WTC11 (cell line): ENCODE results near the gene RNF224. TPM values are rescaled to one million over a fixed set of nuclear protein-coding genes. Genes with fewer than 3 reads are reported as not detected.

Source experiments
- ATAC-seq: fragments of 200-7000 bp; cut with Tn5 transposase; 2 replicates; pipeline ENCODE4 v1.10.0; 2021; ENCODE audit warnings: mild to moderate bottlenecking, moderate library complexity
- CTCF ChIA-PET: fragments of 300-600 bp; sonication (Branson Sonifier 250); formaldehyde crosslinking; loops from one replicate; lab custom pipeline; 2021; ENCODE audit warnings: antibody characterized with exemption; lab: Charles Lee
- POLR2A ChIA-PET: fragments of 350-600 bp; sonication (Branson Sonifier 250); formaldehyde crosslinking; loops from one replicate; lab custom pipeline; 2021; ENCODE audit warnings: antibody characterized with exemption; lab: Charles Lee
- DNase-seq: peaks from one replicate; pipeline ENCODE4 v3.0.0; 2021; ENCODE audit warnings: low spot score
- H3K27ac Mint-ChIP-seq: 2 replicates; pipeline ENCODE4 v1.8.0; 2021; ENCODE audit warnings: mixed read lengths
- H3K27me3 Mint-ChIP-seq: 2 replicates; pipeline ENCODE4 v1.8.0; 2021; ENCODE audit warnings: low read depth, mild to moderate bottlenecking, moderate library complexity, mixed read lengths
- H3K36me3 Mint-ChIP-seq: 2 replicates; pipeline ENCODE4 v1.8.0; 2021; ENCODE audit warnings: mixed read lengths
- H3K4me1 Mint-ChIP-seq: 2 replicates; pipeline ENCODE4 v1.8.0; 2022; ENCODE audit warnings: mixed read lengths
- H3K4me3 Mint-ChIP-seq: 2 replicates; pipeline ENCODE4 v1.8.0; 2021; ENCODE audit warnings: mild to moderate bottlenecking, moderate library complexity, mixed read lengths
- H3K9me3 Mint-ChIP-seq: 2 replicates; pipeline ENCODE4 v1.8.0; 2021; ENCODE audit warnings: mixed read lengths
- AR ChIP-seq: fragments of 250-450 bp; sonication (Bioruptor Pico); IDR thresholded peaks from 2 replicates; pipeline ENCODE4 v1.9.0; 2021; ENCODE audit warnings: mild to moderate bottlenecking
- CTCF ChIP-seq: fragments of 200-600 bp; IDR thresholded peaks from 2 replicates; pipeline ENCODE4 v1.8.0; 2022; ENCODE audit warnings: antibody characterized with exemption
- ERG ChIP-seq: fragments of 250-450 bp; sonication (Bioruptor Pico); IDR thresholded peaks from 2 replicates; pipeline ENCODE4 v1.8.0; 2021; ENCODE audit warnings: mild to moderate bottlenecking
- FOXJ3 ChIP-seq: sonication (generic); formaldehyde crosslinking; IDR thresholded peaks from 2 replicates; pipeline ENCODE4 v1.9.0; 2021; ENCODE audit warnings: missing genetic modification reagents, mild to moderate bottlenecking, borderline replicate concordance
- GABPB1 ChIP-seq: sonication (generic); formaldehyde crosslinking; IDR thresholded peaks from 2 replicates; pipeline ENCODE4 v1.8.1; 2023; ENCODE audit warnings: mild to moderate bottlenecking, missing genetic modification reagents
- IRF2 ChIP-seq: sonication (generic); formaldehyde crosslinking; IDR thresholded peaks from 2 replicates; pipeline ENCODE4 v1.8.0; 2022; ENCODE audit warnings: low read depth, missing genetic modification reagents, borderline replicate concordance
- JUN ChIP-seq: sonication (generic); formaldehyde crosslinking; IDR thresholded peaks from 2 replicates; pipeline ENCODE4 v1.8.0; 2023; ENCODE audit warnings: mild to moderate bottlenecking, missing genetic modification reagents
- KAT7 ChIP-seq: sonication (generic); formaldehyde crosslinking; IDR thresholded peaks from 2 replicates; pipeline ENCODE4 v1.8.1; 2023; ENCODE audit warnings: missing genetic modification reagents, mild to moderate bottlenecking, borderline replicate concordance
- MXD4 ChIP-seq: fragments of 250-450 bp; sonication (Bioruptor Pico); IDR thresholded peaks from 2 replicates; pipeline ENCODE4 v1.8.0; 2021; ENCODE audit warnings: mild to moderate bottlenecking, moderate library complexity, borderline replicate concordance
- NR1H2 ChIP-seq: sonication (generic); formaldehyde crosslinking; IDR thresholded peaks from 2 replicates; pipeline ENCODE4 v1.9.0; 2021; ENCODE audit warnings: mild to moderate bottlenecking, moderate library complexity, missing genetic modification reagents
- NR2C2 ChIP-seq: sonication (generic); formaldehyde crosslinking; IDR thresholded peaks from 2 replicates; pipeline ENCODE4 v1.8.0; 2022; ENCODE audit warnings: mild to moderate bottlenecking, missing genetic modification reagents
- OVOL2 ChIP-seq: fragments of 250-450 bp; sonication (Bioruptor Pico); IDR thresholded peaks from 2 replicates; pipeline ENCODE4 v1.9.0; 2021; ENCODE audit warnings: mild to moderate bottlenecking, borderline replicate concordance
- SOX15 ChIP-seq: fragments of 250-450 bp; sonication (Bioruptor Pico); IDR thresholded peaks from 2 replicates; pipeline ENCODE4 v1.9.0; 2021; ENCODE audit warnings: mild to moderate bottlenecking
- TEAD4 ChIP-seq: sonication (generic); formaldehyde crosslinking; IDR thresholded peaks from 2 replicates; pipeline ENCODE4 v1.8.0; 2022; ENCODE audit warnings: mild to moderate bottlenecking, missing genetic modification reagents
- USF1 ChIP-seq: sonication (generic); formaldehyde crosslinking; IDR thresholded peaks from 2 replicates; pipeline ENCODE4 v1.8.0; 2022; ENCODE audit warnings: mild to moderate bottlenecking, missing genetic modification reagents
- ZNF121 ChIP-seq: sonication (generic); formaldehyde crosslinking; IDR thresholded peaks from 2 replicates; pipeline ENCODE4 v1.8.0; 2023; ENCODE audit warnings: missing genetic modification reagents
- ZNF232 ChIP-seq: sonication (generic); formaldehyde crosslinking; IDR thresholded peaks from 2 replicates; pipeline ENCODE4 v1.8.0; 2022; ENCODE audit warnings: mild to moderate bottlenecking, missing genetic modification reagents
- ZNF423 ChIP-seq: fragments of 250-450 bp; sonication (Bioruptor Pico); IDR thresholded peaks from 2 replicates; pipeline ENCODE4 v2.1.2; 2022; ENCODE audit warnings: mild to moderate bottlenecking, moderate library complexity
- total RNA-seq: library from RNA; stranded (reverse); gene quantifications from 3 replicates; pipeline ENCODE4 v1.2.3, GENCODE V29; 2021
- TF ChIP-seq, protein P1 (sequence below): sonication (generic); formaldehyde crosslinking; IDR thresholded peaks from 2 replicates; pipeline ENCODE4 v1.8.1; 2022; ENCODE audit warnings: low read depth, mild to moderate bottlenecking, moderate library complexity, missing genetic modification reagents, borderline replicate concordance
- TF ChIP-seq, protein P2 (sequence below): sonication (generic); formaldehyde crosslinking; IDR thresholded peaks from 2 replicates; pipeline ENCODE4 v1.8.1; 2022; ENCODE audit warnings: missing genetic modification reagents, borderline replicate concordance
- TF ChIP-seq, protein P3 (sequence below): sonication (generic); formaldehyde crosslinking; conservative IDR thresholded peaks from 2 replicates; pipeline ENCODE4 v1.8.1; 2022; ENCODE audit warnings: mild to moderate bottlenecking, missing genetic modification reagents
- TF ChIP-seq, protein P4 (sequence below): sonication (generic); formaldehyde crosslinking; IDR thresholded peaks from 2 replicates; pipeline ENCODE4 v1.8.1; 2023; ENCODE audit warnings: mild to moderate bottlenecking, missing genetic modification reagents, borderline replicate concordance

Gene RNF224
- total RNA-seq, 1 experiment from 2014 or later: 0.59 TPM

- ChIA-PET CTCF (no interaction called here), POLR2A (no interaction called here)
- Mint-ChIP-seq H3K9me3 (no peaks in the 10 kb centered on the region), H3K27ac (no peak overlapping the region), H3K4me1 (peaks cover 20% of the 10 kb centered on the region), H3K4me3 (no peak overlapping the region), H3K27me3 (no peaks in the 10 kb centered on the region; the same call in 1 of the 2 replicates), H3K36me3 (peaks cover 9% of the 10 kb centered on the region)
- TF ChIP-seq ERG (CRISPR knock-in tag): no peak
- no peak for TF ChIP-seq ZNF121 (CRISPR knock-in tag)
- TF ChIP-seq, protein P1, sequence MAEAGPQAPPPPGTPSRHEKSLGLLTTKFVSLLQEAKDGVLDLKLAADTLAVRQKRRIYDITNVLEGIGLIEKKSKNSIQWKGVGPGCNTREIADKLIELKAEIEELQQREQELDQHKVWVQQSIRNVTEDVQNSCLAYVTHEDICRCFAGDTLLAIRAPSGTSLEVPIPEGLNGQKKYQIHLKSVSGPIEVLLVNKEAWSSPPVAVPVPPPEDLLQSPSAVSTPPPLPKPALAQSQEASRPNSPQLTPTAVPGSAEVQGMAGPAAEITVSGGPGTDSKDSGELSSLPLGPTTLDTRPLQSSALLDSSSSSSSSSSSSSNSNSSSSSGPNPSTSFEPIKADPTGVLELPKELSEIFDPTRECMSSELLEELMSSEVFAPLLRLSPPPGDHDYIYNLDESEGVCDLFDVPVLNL (CRISPR knock-in tag): no peak
- TF ChIP-seq, protein P2, sequence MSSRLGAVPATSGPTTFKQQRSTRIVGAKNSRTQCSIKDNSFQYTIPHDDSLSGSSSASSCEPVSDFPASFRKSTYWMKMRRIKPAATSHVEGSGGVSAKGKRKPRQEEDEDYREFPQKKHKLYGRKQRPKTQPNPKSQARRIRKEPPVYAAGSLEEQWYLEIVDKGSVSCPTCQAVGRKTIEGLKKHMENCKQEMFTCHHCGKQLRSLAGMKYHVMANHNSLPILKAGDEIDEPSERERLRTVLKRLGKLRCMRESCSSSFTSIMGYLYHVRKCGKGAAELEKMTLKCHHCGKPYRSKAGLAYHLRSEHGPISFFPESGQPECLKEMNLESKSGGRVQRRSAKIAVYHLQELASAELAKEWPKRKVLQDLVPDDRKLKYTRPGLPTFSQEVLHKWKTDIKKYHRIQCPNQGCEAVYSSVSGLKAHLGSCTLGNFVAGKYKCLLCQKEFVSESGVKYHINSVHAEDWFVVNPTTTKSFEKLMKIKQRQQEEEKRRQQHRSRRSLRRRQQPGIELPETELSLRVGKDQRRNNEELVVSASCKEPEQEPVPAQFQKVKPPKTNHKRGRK (CRISPR knock-in tag): no peak
- TF ChIP-seq CTCF: no peak
- no peak for TF ChIP-seq KAT7 (CRISPR knock-in tag)
- no peak for TF ChIP-seq IRF2
- TF ChIP-seq, protein P3, sequence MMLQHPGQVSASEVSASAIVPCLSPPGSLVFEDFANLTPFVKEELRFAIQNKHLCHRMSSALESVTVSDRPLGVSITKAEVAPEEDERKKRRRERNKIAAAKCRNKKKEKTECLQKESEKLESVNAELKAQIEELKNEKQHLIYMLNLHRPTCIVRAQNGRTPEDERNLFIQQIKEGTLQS: no peak
- no peak for TF ChIP-seq JUN (CRISPR knock-in tag)
- DNase-seq (no peak), ATAC-seq (no peak)
These were observed 42.2 kb upstream of the RNF224 start for GRCh38 chr9:137184881-137185660.

- H3K27me3 Mint-ChIP-seq: no peaks in the 10 kb centered on the region; the same call in 1 of the 2 replicates
- TF ChIP-seq MXD4 (CRISPR knock-in tag): no peak
- TF ChIP-seq AR: no peak
- TF ChIP-seq OVOL2 (CRISPR knock-in tag): no peak
- TF ChIP-seq TEAD4 (CRISPR knock-in tag): no peak
- TF ChIP-seq, protein P4, sequence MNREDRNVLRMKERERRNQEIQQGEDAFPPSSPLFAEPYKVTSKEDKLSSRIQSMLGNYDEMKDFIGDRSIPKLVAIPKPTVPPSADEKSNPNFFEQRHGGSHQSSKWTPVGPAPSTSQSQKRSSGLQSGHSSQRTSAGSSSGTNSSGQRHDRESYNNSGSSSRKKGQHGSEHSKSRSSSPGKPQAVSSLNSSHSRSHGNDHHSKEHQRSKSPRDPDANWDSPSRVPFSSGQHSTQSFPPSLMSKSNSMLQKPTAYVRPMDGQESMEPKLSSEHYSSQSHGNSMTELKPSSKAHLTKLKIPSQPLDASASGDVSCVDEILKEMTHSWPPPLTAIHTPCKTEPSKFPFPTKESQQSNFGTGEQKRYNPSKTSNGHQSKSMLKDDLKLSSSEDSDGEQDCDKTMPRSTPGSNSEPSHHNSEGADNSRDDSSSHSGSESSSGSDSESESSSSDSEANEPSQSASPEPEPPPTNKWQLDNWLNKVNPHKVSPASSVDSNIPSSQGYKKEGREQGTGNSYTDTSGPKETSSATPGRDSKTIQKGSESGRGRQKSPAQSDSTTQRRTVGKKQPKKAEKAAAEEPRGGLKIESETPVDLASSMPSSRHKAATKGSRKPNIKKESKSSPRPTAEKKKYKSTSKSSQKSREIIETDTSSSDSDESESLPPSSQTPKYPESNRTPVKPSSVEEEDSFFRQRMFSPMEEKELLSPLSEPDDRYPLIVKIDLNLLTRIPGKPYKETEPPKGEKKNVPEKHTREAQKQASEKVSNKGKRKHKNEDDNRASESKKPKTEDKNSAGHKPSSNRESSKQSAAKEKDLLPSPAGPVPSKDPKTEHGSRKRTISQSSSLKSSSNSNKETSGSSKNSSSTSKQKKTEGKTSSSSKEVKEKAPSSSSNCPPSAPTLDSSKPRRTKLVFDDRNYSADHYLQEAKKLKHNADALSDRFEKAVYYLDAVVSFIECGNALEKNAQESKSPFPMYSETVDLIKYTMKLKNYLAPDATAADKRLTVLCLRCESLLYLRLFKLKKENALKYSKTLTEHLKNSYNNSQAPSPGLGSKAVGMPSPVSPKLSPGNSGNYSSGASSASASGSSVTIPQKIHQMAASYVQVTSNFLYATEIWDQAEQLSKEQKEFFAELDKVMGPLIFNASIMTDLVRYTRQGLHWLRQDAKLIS (CRISPR knock-in tag): no peak
- no peak for TF ChIP-seq SOX15 (CRISPR knock-in tag)
- no peak for TF ChIP-seq FOXJ3 (CRISPR knock-in tag)
- TF ChIP-seq NR1H2: no peak
- TF ChIP-seq GABPB1 (CRISPR knock-in tag): no peak
- no peak for TF ChIP-seq ZNF423
- no peak for TF ChIP-seq ZNF232 (CRISPR knock-in tag)
- no peak for TF ChIP-seq USF1
- TF ChIP-seq NR2C2 (CRISPR knock-in tag): no peak
These were observed 41.4 kb upstream of the RNF224 start for GRCh38 chr9:137185921-137186320.

More at GRCh38 chr9:137185921-137186320, 41.4 kb upstream of the RNF224 start:
- DNase-seq (no peak), ATAC-seq (no peak)
- H3K36me3 Mint-ChIP-seq: peaks cover 9% of the 10 kb centered on the region
- no peak overlapping the region for H3K27ac Mint-ChIP-seq
- ChIA-PET CTCF (no interaction called here), POLR2A (no interaction called here)
- H3K9me3 Mint-ChIP-seq: no peaks in the 10 kb centered on the region
- H3K4me3 Mint-ChIP-seq: no peak overlapping the region
- H3K4me1 Mint-ChIP-seq: peaks cover 20% of the 10 kb centered on the region
